HEK293 (cell line): ENCODE data around the gene AMZ1.
A peak's percentile ranks its signal among the peaks of the same experiment; 100 is the strongest.

Experiments
- CTCF ChIA-PET: fragments of 350-600 bp; formaldehyde crosslinking; extraction: SDS; loops from one replicate; lab custom pipeline; 2021; ENCODE audit warnings: antibody characterized with exemption; lab: Yijun Ruan, JAX
- POLR2A ChIA-PET: fragments of 300-600 bp; formaldehyde crosslinking; extraction: SDS; loops from one replicate; lab custom pipeline; 2020; ENCODE audit warnings: antibody characterized with exemption, inconsistent platforms; lab: Yijun Ruan, JAX
- H3K27ac ChIP-seq: fragments of 200-500 bp; sonication (Bioruptor generic); 2 replicates; pipeline ENCODE4 v1.5.1; 2014; ENCODE audit warnings: low read depth, low read length, control low read depth, inconsistent platforms; ENCODE audit errors: extremely low read depth
- H3K36me3 ChIP-seq, 2 experiments: fragments of 200-500 bp in 1 of 2; sonication (Bioruptor generic) in 1 of 2; 1 replicate in 1 of 2; 2 replicates in 1 of 2; pipeline ENCODE4 v1.5.1; 2014 to 2017; ENCODE audit warnings: inconsistent platforms in 2 of 2, low read length in 2 of 2; ENCODE audit not compliant: control insufficient read depth in 2 of 2, insufficient read depth in 1 of 2
- H3K4me1 ChIP-seq: fragments of 200-500 bp; sonication (Bioruptor generic); 2 replicates; pipeline ENCODE4 v1.5.1; 2014; ENCODE audit warnings: mild to moderate bottlenecking, low read length, inconsistent platforms; ENCODE audit not compliant: control insufficient read depth, insufficient read depth
- H3K4me3 ChIP-seq: 2 replicates; pipeline ENCODE4 v1.5.1; 2011; ENCODE audit warnings: low read depth, mild to moderate bottlenecking, control low read depth, low read length, moderate library complexity
- H3K9me3 ChIP-seq: fragments of 200-500 bp; sonication (Bioruptor generic); 2 replicates; pipeline ENCODE4 v1.5.1; 2014; ENCODE audit warnings: low read depth, low read length, inconsistent platforms; ENCODE audit not compliant: control insufficient read depth, insufficient read depth
- GLI4 ChIP-seq: fragments of 450-650 bp; formaldehyde crosslinking; IDR thresholded peaks from 2 replicates; pipeline ENCODE4 v1.5.1; 2016; ENCODE audit warnings: missing biosample characterization, missing genetic modification characterization
- KLF7 ChIP-seq: fragments of 450-650 bp; formaldehyde crosslinking; IDR thresholded peaks from 2 replicates; pipeline ENCODE4 v1.5.1; 2016; ENCODE audit warnings: missing biosample characterization, missing genetic modification characterization, borderline replicate concordance
- WT1 ChIP-seq: fragments of 450-650 bp; formaldehyde crosslinking; IDR thresholded peaks from 2 replicates; pipeline ENCODE4 v1.5.1; 2016; ENCODE audit warnings: missing biosample characterization, missing genetic modification characterization
- ZBTB44 ChIP-seq: fragments of 450-650 bp; IDR thresholded peaks from 2 replicates; pipeline ENCODE4 v1.5.1; 2018; ENCODE audit warnings: missing biosample characterization, mild to moderate bottlenecking, missing genetic modification characterization
- ZBTB8A ChIP-seq: fragments of 450-650 bp; formaldehyde crosslinking; IDR thresholded peaks from 2 replicates; pipeline ENCODE4 v1.5.1; 2016; ENCODE audit warnings: missing biosample characterization, missing genetic modification characterization
- ZEB2 ChIP-seq: fragments of 450-650 bp; formaldehyde crosslinking; IDR thresholded peaks from 2 replicates; pipeline ENCODE4 v1.5.1; 2016; ENCODE audit warnings: missing biosample characterization, missing genetic modification characterization
- ZNF121 ChIP-seq: fragments of 450-650 bp; formaldehyde crosslinking; IDR thresholded peaks from 2 replicates; pipeline ENCODE4 v1.5.1; 2016; ENCODE audit warnings: missing biosample characterization, missing genetic modification characterization
- ZNF138 ChIP-seq: fragments of 450-650 bp; formaldehyde crosslinking; IDR thresholded peaks from 2 replicates; pipeline ENCODE4 v1.5.1; 2016; ENCODE audit warnings: missing biosample characterization, missing genetic modification characterization, borderline replicate concordance
- ZNF157 ChIP-seq: fragments of 450-650 bp; formaldehyde crosslinking; IDR thresholded peaks from 2 replicates; pipeline ENCODE4 v1.5.1; 2016; ENCODE audit warnings: missing biosample characterization, missing genetic modification characterization
- ZNF174 ChIP-seq: fragments of 450-650 bp; formaldehyde crosslinking; IDR thresholded peaks from 2 replicates; pipeline ENCODE4 v1.5.0; 2017; ENCODE audit warnings: missing biosample characterization, mild to moderate bottlenecking, missing genetic modification characterization
- ZNF239 ChIP-seq: fragments of 450-650 bp; formaldehyde crosslinking; IDR thresholded peaks from 2 replicates; pipeline ENCODE4 v1.5.1; 2016; ENCODE audit warnings: missing biosample characterization, missing genetic modification characterization
- ZNF24 ChIP-seq: fragments of 450-650 bp; formaldehyde crosslinking; IDR thresholded peaks from 2 replicates; pipeline ENCODE4 v1.5.1; 2016; ENCODE audit warnings: missing biosample characterization, missing genetic modification characterization
- ZNF266 ChIP-seq: fragments of 450-650 bp; formaldehyde crosslinking; IDR thresholded peaks from 2 replicates; pipeline ENCODE4 v1.5.1; 2016; ENCODE audit warnings: missing biosample characterization, missing genetic modification characterization, low read depth
- ZNF335 ChIP-seq: fragments of 450-650 bp; formaldehyde crosslinking; conservative IDR thresholded peaks from 2 replicates; pipeline ENCODE4 v1.5.1; 2016; ENCODE audit warnings: missing biosample characterization, missing genetic modification characterization
- ZNF341 ChIP-seq: fragments of 450-650 bp; formaldehyde crosslinking; IDR thresholded peaks from 2 replicates; pipeline ENCODE4; 2016; ENCODE audit warnings: low read depth, missing biosample characterization, missing genetic modification characterization
- ZNF350 ChIP-seq: fragments of 450-650 bp; formaldehyde crosslinking; IDR thresholded peaks from 2 replicates; pipeline ENCODE4 v1.5.0; 2017; ENCODE audit warnings: missing biosample characterization, mild to moderate bottlenecking, missing genetic modification characterization
- ZNF398 ChIP-seq: fragments of 450-650 bp; formaldehyde crosslinking; IDR thresholded peaks from 2 replicates; pipeline ENCODE4 v1.5.1; 2017; ENCODE audit warnings: missing biosample characterization, missing genetic modification characterization
- ZNF426 ChIP-seq: fragments of 450-650 bp; formaldehyde crosslinking; IDR thresholded peaks from 2 replicates; pipeline ENCODE4 v1.5.1; 2017; ENCODE audit warnings: missing biosample characterization, missing genetic modification characterization, mild to moderate bottlenecking, inconsistent platforms, moderate library complexity
- ZNF513 ChIP-seq: fragments of 450-650 bp; IDR thresholded peaks from 2 replicates; pipeline ENCODE4 v1.5.1; 2018; ENCODE audit warnings: missing biosample characterization, missing genetic modification characterization
- ZNF585B ChIP-seq: fragments of 450-650 bp; formaldehyde crosslinking; IDR thresholded peaks from 2 replicates; pipeline ENCODE4 v1.5.1; 2016; ENCODE audit warnings: missing biosample characterization, missing genetic modification characterization
- ZNF610 ChIP-seq: fragments of 450-650 bp; formaldehyde crosslinking; IDR thresholded peaks from 2 replicates; pipeline ENCODE4 v1.5.1; 2016; ENCODE audit warnings: missing biosample characterization, missing genetic modification characterization, borderline replicate concordance
- ZNF660 ChIP-seq: fragments of 450-650 bp; IDR thresholded peaks from 2 replicates; pipeline ENCODE4 v1.5.1; 2018; ENCODE audit warnings: missing biosample characterization, mild to moderate bottlenecking, missing genetic modification characterization
- ZNF677 ChIP-seq: fragments of 450-650 bp; IDR thresholded peaks from 2 replicates; pipeline ENCODE4 v1.5.0; 2018; ENCODE audit warnings: missing biosample characterization, mild to moderate bottlenecking, missing genetic modification characterization, moderate library complexity
- ZNF768 ChIP-seq: fragments of 450-650 bp; formaldehyde crosslinking; IDR thresholded peaks from 2 replicates; pipeline ENCODE4 v1.5.1; 2018; ENCODE audit warnings: missing biosample characterization, mild to moderate bottlenecking, missing genetic modification characterization
- ZNF791 ChIP-seq: fragments of 450-650 bp; formaldehyde crosslinking; IDR thresholded peaks from 2 replicates; pipeline ENCODE4 v1.5.1; 2016; ENCODE audit warnings: missing biosample characterization, missing genetic modification characterization
- ZNF843 ChIP-seq: fragments of 450-650 bp; formaldehyde crosslinking; IDR thresholded peaks from 2 replicates; pipeline ENCODE4 v1.5.1; 2016; ENCODE audit warnings: missing biosample characterization, missing genetic modification characterization

Gene AMZ1

GRCh38 chr7:2721842-2722241 is 33.8 kb downstream of the AMZ1 start:
- CTCF ChIA-PET, result interaction anchor here (0.6 to 1.9 kb wide), 2 partner anchors 12 to 22 kb away, joined by 3 to 10 read pairs; no protein-coding TSS in a partner anchor

GRCh38 chr7:2722591-2722990 is 34.6 kb downstream of the AMZ1 start:
- peaks cover 3% of the 10 kb centered on the region; the same call in 1 of the 2 replicates for H3K4me1 ChIP-seq
- ChIA-PET POLR2A (no interaction called here), CTCF (interaction anchor here (0.6 to 1.9 kb wide), 2 partner anchors 13 to 275 kb away, joined by 4 to 10 read pairs; no protein-coding TSS in a partner anchor)
- H3K4me3 ChIP-seq, result no peak overlapping the region
- H3K27ac ChIP-seq, result no peak overlapping the region
- no peak for TF ChIP-seq ZEB2 (tag by site-specific recombination)
- no peak for TF ChIP-seq ZNF791 (tag by site-specific recombination)
- TF ChIP-seq ZNF610, result no peak
- TF ChIP-seq ZNF121 (tag by site-specific recombination), result peak; percentile 65; the same call in 1 of the 2 replicates
- TF ChIP-seq ZNF138, result no peak
- TF ChIP-seq ZNF677 (tag by site-specific recombination), result no peak
- peaks cover 0 to 7% of the 10 kb centered on the region in 2 experiments; a peak in 2 of 3 replicates for H3K36me3 ChIP-seq
- no peaks in the 10 kb centered on the region for H3K9me3 ChIP-seq

More at GRCh38 chr7:2721842-2722241, 33.8 kb downstream of the AMZ1 start:
- Histone ChIP-seq H3K9me3 (no peaks in the 10 kb centered on the region), H3K4me1 (peaks cover 3% of the 10 kb centered on the region; the same call in 1 of the 2 replicates), H3K27ac (no peak overlapping the region), H3K4me3 (no peak overlapping the region), H3K36me3 (peaks cover 0 to 7% of the 10 kb centered on the region in 2 experiments; a peak in 2 of 3 replicates)
- POLR2A ChIA-PET, result no interaction called here
- TF ChIP-seq ZNF843 (tag by site-specific recombination) (no peak), ZNF24 (tag by site-specific recombination) (no peak), GLI4 (tag by site-specific recombination) (no peak), ZNF426 (no peak), ZNF335 (tag by site-specific recombination) (no peak), ZNF398 (tag by site-specific recombination) (no peak)

GRCh38 chr7:2723138-2723850 is 35.3 kb downstream of the AMZ1 start:
- Histone ChIP-seq H3K4me3 (no peak overlapping the region), H3K4me1 (no peaks in the 10 kb centered on the region), H3K36me3 (peaks cover 0 to 7% of the 10 kb centered on the region in 2 experiments; a peak in 2 of 3 replicates), H3K27ac (no peak overlapping the region), H3K9me3 (no peaks in the 10 kb centered on the region)
- POLR2A ChIA-PET, result no interaction called here
- CTCF ChIA-PET, result interaction anchor here (1.9 kb wide), 1 partner anchor 13 kb away, joined by 10 read pairs; no protein-coding TSS in a partner anchor
- TF ChIP-seq KLF7 (tag by site-specific recombination) (no peak), ZNF239 (tag by site-specific recombination) (no peak), ZBTB44 (tag by site-specific recombination) (no peak), ZNF266 (tag by site-specific recombination) (no peak), ZNF138 (no peak), ZNF768 (tag by site-specific recombination) (no peak), ZNF157 (tag by site-specific recombination) (no peak), ZNF513 (tag by site-specific recombination) (no peak), WT1 (tag by site-specific recombination) (no peak), ZNF350 (tag by site-specific recombination) (no peak), ZNF335 (tag by site-specific recombination) (no peak), ZNF174 (tag by site-specific recombination) (no peak), ZNF585B (no peak), ZNF341 (no peak), ZBTB8A (no peak), ZNF660 (no peak)
